NCI-H146 treated with DMSO at 0.1 percent for 48 hours (cell line): ENCODE data around the gene MPP2.

Experiments used
- DNase-seq: peaks from one replicate; lab custom pipeline; 2025; ENCODE audit not compliant: unreplicated experiment; lab: John Stamatoyannopoulos, UW

Gene MPP2

GRCh38 chr17:43854498-43854897 lies 52.8 kb downstream of the MPP2 start:
- DNase-seq, result no peak

- DNase-seq, result no peak
These were observed 53.8 kb downstream of the MPP2 start for GRCh38 chr17:43853546-43853945.

- no peak for DNase-seq
These were observed 54.8 kb downstream of the MPP2 start for GRCh38 chr17:43852571-43852970.

GRCh38 chr17:43849116-43849515 lies 58.2 kb downstream of the MPP2 start:
- DNase-seq, result no peak

- DNase-seq, result no peak
These were observed 58.7 kb downstream of the MPP2 start for GRCh38 chr17:43848601-43849000.

- no peak for DNase-seq
These were observed 60.4 kb downstream of the MPP2 start, which contains the start of gene CD300LG for GRCh38 chr17:43846963-43847371. TSS of gene CD300LG (plus strand) at chr17:43847176. CDS start at chr17:43847217, 41 bp downstream.

GRCh38 chr17:43846221-43846712 lies 61.1 kb downstream of the MPP2 start:
- peak; percentile 25 for DNase-seq

- no peak for DNase-seq
These were observed 61.6 kb downstream of the MPP2 start for GRCh38 chr17:43845766-43846165.

- DNase-seq, result no peak
These were observed 63.1 kb downstream of the MPP2 start for GRCh38 chr17:43844241-43844640.

GRCh38 chr17:43842975-43843325 lies 64.4 kb downstream of the MPP2 start:
- DNase-seq, result no peak

- peak; percentile 57 for DNase-seq
These were observed 65.0 kb downstream of the MPP2 start for GRCh38 chr17:43842091-43842974.

- no peak for DNase-seq
These were observed 66.1 kb downstream of the MPP2 start for GRCh38 chr17:43841282-43841681.

- DNase-seq, result peak; percentile 38
These were observed 66.5 kb downstream of the MPP2 start for GRCh38 chr17:43840814-43841213.

- DNase-seq, result peak; percentile 95
These were observed 67.6 kb downstream of the MPP2 start for GRCh38 chr17:43839670-43840108.

- no peak for DNase-seq
These were observed 73.2 kb downstream of the MPP2 start for GRCh38 chr17:43834106-43834505.

- peak; percentile 29 for DNase-seq
These were observed 74.1 kb downstream of the MPP2 start, which contains the start of gene MPP3 for GRCh38 chr17:43832976-43833829. TSS of gene MPP3 (minus strand) at chr17:43833146. CDS start at chr17:43831906, 1,240 bp downstream.

- peak; percentile 25 for DNase-seq
These were observed 75.0 kb downstream of the MPP2 start for GRCh38 chr17:43832168-43832975.

- no peak for DNase-seq
These were observed 75.7 kb downstream of the MPP2 start for GRCh38 chr17:43831633-43832032.

- DNase-seq, result no peak
These were observed 76.7 kb downstream of the MPP2 start for GRCh38 chr17:43830510-43831140.

GRCh38 chr17:43829738-43830137 lies 77.6 kb downstream of the MPP2 start:
- DNase-seq, result no peak
